Measurements from ENCODE around the gene MPDU1. TPM values are rescaled to one million over a fixed set of nuclear protein-coding genes. Genes with fewer than 3 reads are reported as not detected.

The MPDU1 gene
- total RNA-seq, 1 donor from 2014 or later = 55.3 TPM

DNA sequence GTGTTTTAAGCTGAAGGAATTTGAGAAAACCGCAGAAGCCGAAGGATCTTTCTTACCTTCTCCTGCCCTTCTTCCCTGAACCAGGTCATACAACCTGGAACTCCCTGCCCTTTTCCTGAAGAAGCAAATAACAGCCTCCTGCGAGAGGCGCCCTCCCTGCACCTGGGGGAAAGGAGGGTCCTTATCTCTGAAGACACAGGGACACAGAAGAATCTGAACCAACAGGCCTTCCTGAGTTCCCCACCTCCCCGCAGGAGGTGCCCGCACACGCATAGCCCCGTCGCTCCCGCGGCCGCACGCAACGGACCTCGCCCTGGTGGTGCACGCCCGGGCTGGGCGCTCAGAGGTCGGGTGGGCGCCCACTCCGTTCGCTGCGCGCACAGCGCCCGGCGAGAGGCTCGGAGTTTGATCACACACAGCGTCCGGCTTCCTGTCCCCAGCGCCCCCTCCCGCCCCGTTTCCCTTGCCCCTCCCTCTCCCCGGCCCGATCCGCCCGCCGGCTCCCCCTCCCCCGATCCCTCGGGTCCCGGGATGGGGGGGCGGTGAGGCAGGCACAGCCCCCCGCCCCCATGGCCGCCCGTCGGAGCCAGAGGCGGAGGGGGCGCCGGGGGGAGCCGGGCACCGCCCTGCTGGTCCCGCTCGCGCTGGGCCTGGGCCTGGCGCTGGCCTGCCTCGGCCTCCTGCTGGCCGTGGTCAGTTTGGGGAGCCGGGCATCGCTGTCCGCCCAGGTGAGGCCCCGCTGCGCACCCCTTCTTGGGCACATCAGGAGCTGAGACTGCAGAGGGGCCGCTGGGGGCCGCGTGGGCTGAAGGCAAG lies 34.9 kb upstream of the MPDU1 start, which contains the start of gene TNFSF12:
Gene TNFSF12, plus strand, starts transcription at position 474 of the 816 bp plus-strand sequence. Its CDS starts 96 bp downstream, at position 570.
- intact Hi-C loops (cut with DNase I) = no loop called here

DNA sequence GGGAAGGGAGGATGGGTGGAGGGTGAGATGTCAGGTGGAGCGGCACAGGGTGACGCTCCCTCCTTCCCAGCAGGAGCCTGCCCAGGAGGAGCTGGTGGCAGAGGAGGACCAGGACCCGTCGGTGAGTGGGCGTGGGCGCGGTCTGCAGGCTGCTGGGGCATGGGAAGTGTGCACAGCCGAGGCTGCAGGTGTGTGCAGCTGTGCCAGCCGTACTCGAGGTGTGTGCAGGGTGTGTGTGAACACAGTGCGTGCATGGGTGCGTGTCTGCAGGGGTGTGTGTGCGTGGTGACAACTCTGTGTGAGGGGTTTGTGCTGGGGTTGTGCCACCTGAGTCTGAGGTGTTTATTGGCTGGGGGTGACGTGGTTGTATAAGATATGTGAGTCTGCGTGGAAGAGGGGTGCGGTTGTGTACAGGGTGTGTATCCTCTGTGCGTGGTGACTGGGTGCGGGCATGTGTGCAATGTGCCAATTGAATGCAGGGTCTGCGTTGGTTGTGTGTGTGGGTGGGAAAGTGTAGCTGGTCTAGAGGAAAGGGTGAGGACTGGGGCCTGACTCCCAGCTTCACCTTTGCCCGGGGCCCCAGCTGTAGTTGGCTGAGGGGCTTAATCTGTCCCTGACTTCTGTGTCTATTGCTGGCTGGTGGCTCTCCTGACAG lies 34.1 kb upstream of the MPDU1 start:
- DNase-seq = peak; percentile 75
- intact Hi-C loops (cut with DNase I) = no loop called here
- H3K4me1 ChIP-seq = peaks cover 27% of the 10 kb centered on the region

More for the DNA sequence above, 34.9 kb upstream of the MPDU1 start, which contains the start of gene TNFSF12:
- H3K9me3 ChIP-seq = no peaks in the 10 kb centered on the region
- DNase-seq (peak; percentile 84), ATAC-seq (peak; percentile 82 to 87)
- H3K27me3 ChIP-seq (ENCODE audit: low read depth) = no peaks in the 10 kb centered on the region
- peak within 1 kb of the TSS; percentile 83 for H3K4me3 ChIP-seq
- peaks cover 8% of the 10 kb centered on the region for H3K36me3 ChIP-seq
- TF ChIP-seq, protein P1, sequence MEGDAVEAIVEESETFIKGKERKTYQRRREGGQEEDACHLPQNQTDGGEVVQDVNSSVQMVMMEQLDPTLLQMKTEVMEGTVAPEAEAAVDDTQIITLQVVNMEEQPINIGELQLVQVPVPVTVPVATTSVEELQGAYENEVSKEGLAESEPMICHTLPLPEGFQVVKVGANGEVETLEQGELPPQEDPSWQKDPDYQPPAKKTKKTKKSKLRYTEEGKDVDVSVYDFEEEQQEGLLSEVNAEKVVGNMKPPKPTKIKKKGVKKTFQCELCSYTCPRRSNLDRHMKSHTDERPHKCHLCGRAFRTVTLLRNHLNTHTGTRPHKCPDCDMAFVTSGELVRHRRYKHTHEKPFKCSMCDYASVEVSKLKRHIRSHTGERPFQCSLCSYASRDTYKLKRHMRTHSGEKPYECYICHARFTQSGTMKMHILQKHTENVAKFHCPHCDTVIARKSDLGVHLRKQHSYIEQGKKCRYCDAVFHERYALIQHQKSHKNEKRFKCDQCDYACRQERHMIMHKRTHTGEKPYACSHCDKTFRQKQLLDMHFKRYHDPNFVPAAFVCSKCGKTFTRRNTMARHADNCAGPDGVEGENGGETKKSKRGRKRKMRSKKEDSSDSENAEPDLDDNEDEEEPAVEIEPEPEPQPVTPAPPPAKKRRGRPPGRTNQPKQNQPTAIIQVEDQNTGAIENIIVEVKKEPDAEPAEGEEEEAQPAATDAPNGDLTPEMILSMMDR (IDR thresholded peaks at IDR 0.05) = peak; percentile 19
- H3K27ac ChIP-seq = peak within 1 kb of the TSS; percentile 92
- peaks cover 27% of the 10 kb centered on the region for H3K4me1 ChIP-seq

DNA sequence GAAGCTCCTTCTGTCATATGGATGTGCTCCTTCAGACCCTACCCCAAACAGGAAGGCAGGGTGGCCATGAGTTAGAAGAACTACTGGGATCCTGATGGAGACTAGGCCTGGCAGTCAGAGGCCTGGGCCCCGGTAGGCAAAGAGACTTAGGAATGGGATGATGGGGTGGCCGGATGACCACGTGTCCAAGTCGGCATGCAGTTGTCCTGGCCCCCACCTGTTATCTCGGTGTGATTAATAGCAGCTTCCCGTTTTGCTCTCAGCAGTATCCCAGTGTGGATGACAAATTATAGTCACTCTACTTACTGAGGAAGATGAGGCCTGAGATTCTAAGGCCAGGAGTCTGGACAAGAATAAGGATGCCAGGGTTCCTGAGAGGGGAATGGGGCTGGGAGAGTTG lies 33.3 kb upstream of the MPDU1 start:
- intact Hi-C loops (cut with DNase I) = no loop called here
- no peaks in the 10 kb centered on the region for H3K9me3 ChIP-seq
- ATAC-seq = no peak
- peaks cover 27% of the 10 kb centered on the region for H3K4me1 ChIP-seq
- H3K4me3 ChIP-seq = peak overlapping the region; percentile 83
- H3K27ac ChIP-seq = no peak overlapping the region
- peaks cover 8% of the 10 kb centered on the region for H3K36me3 ChIP-seq
- no peak for DNase-seq
- no peaks in the 10 kb centered on the region for H3K27me3 ChIP-seq (ENCODE audit: low read depth)
- TF ChIP-seq, protein P1 (IDR thresholded peaks at IDR 0.05) = no peak

More for the DNA sequence above, 34.1 kb upstream of the MPDU1 start:
- ATAC-seq = peak; percentile 74 to 79
- TF ChIP-seq, protein P1 (IDR thresholded peaks at IDR 0.05) = peak; percentile 0
- H3K36me3 ChIP-seq = peaks cover 8% of the 10 kb centered on the region
- no peaks in the 10 kb centered on the region for H3K27me3 ChIP-seq (ENCODE audit: low read depth)
- peak overlapping the region; percentile 83 for H3K4me3 ChIP-seq
- peak overlapping the region; percentile 92 for H3K27ac ChIP-seq
- no peaks in the 10 kb centered on the region for H3K9me3 ChIP-seq

DNA sequence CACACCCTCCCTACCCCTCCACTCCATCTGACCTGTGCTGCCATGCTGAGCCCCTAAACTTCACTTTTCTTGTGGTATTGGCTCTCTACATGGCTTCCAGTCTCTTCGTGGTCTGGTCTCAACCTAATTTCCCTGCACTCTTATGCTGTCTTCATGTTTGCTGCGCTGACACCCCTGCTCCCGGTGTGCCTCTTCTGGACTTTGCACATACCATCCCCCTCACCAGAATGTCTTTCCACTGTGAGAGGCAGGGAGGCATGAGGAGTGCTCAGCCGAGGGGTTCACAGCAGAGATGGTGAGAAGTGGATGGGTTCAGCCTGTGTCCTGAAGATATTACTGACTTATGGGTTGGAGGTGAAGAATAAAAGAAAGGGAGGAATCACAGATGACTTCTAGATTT lies 32.3 kb upstream of the MPDU1 start:
- H3K36me3 ChIP-seq = peaks cover 8% of the 10 kb centered on the region
- no peak overlapping the region for H3K4me3 ChIP-seq
- H3K4me1 ChIP-seq = peaks cover 27% of the 10 kb centered on the region
- TF ChIP-seq, protein P1 (IDR thresholded peaks at IDR 0.05) = no peak
- H3K27me3 ChIP-seq (ENCODE audit: low read depth) = no peaks in the 10 kb centered on the region
- DNase-seq = no peak
- no peaks in the 10 kb centered on the region for H3K9me3 ChIP-seq
- intact Hi-C loops (cut with DNase I) = no loop called here
- peak overlapping the region; percentile 49 for H3K27ac ChIP-seq
- no peak for ATAC-seq

DNA sequence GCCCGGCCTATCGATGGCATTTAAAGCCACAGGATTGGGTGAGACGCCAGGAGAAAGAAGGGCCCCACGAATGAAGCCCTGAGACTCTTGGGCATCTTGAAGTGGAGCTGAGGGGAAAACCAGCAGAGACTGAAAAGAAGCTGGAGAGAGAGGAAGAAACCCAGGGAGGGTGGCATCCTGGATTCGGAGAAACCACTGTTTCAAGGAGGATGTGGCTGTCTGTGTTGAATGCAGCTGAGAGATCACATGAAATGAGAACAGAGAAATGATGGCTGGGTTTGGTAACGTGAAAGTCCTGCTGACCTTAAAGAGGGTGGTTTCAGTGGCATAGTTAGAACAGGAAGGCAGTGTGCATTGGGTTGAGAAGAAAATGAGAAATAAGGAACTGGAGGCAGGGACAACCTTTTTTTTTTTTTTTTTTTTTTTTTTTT lies 31.0 kb upstream of the MPDU1 start:
- TF ChIP-seq, protein P1 (IDR thresholded peaks at IDR 0.05) = no peak
- ATAC-seq = peak; percentile 25 to 54
- H3K27ac ChIP-seq = peak overlapping the region; percentile 75
- peaks cover 8% of the 10 kb centered on the region for H3K36me3 ChIP-seq
- H3K27me3 ChIP-seq (ENCODE audit: low read depth) = no peaks in the 10 kb centered on the region
- no peak for DNase-seq
- intact Hi-C loops (cut with DNase I) = no loop called here
- no peak overlapping the region for H3K4me3 ChIP-seq
- no peaks in the 10 kb centered on the region for H3K9me3 ChIP-seq
- peaks cover 39% of the 10 kb centered on the region for H3K4me1 ChIP-seq
